GM23338 (cell line): ENCODE data around the gene CACNA1H.

Experiments used
- CREB1 ChIP-seq: fragments of 250-450 bp; sonication (Bioruptor Pico); IDR thresholded peaks from 2 replicates; pipeline ENCODE4 v1.5.0; 2020; ENCODE audit warnings: low read depth, mild to moderate bottlenecking, moderate library complexity
- EZH2 ChIP-seq: fragments of 200-600 bp; sonication (generic); IDR thresholded peaks from one replicate; pipeline ENCODE4 v1.8.0; 2017; ENCODE audit warnings: antibody characterized with exemption, mild to moderate bottlenecking, low read depth; ENCODE audit not compliant: unreplicated experiment
- EZH2phosphoT487 ChIP-seq: fragments of 200-600 bp; sonication (generic); IDR thresholded peaks from one replicate; pipeline ENCODE4 v1.8.1; 2018; ENCODE audit warnings: antibody characterized with exemption; ENCODE audit not compliant: unreplicated experiment
- JUNB ChIP-seq: IDR thresholded peaks from one replicate; pipeline ENCODE4 v1.6.1; 2016; ENCODE audit warnings: antibody characterized with exemption; ENCODE audit not compliant: unreplicated experiment
- TF ChIP-seq, protein P1 (sequence below): IDR thresholded peaks from 2 replicates; pipeline ENCODE4 v1.6.1; 2016; ENCODE audit warnings: antibody characterized with exemption
- TF ChIP-seq, protein P2 (sequence below), 2 experiments: fragments of 200-600 bp in 1 of 2; sonication (generic) in 1 of 2; conservative IDR thresholded peaks; 2 replicates each; pipeline versions ENCODE4 v1.5.1 to v1.6.1; 2016 to 2017; ENCODE audit warnings: antibody characterized with exemption in 2 of 2, low read depth in 2 of 2, mild to moderate bottlenecking in 2 of 2, moderate library complexity in 1 of 2

DNA sequence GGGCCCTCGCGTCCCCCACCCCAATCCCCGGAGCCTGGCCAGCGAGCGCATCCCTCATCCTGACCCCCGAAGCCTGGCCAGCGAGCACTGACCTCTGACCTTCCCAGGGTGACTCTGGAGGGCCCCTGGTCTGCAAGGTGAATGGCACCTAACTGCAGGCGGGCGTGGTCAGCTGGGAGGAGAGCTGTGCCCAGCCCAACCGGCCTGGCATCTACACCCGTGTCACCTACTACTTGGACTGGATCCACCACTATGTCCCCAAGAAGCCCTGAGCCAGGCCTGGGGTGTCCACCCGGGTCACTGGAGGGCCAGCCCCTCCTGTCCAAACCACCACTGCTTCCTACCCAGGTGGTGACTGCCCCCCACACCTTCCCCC lies 105.3 kb downstream of the CACNA1H start:
- no peak for TF ChIP-seq JUNB
- TF ChIP-seq, protein P1, sequence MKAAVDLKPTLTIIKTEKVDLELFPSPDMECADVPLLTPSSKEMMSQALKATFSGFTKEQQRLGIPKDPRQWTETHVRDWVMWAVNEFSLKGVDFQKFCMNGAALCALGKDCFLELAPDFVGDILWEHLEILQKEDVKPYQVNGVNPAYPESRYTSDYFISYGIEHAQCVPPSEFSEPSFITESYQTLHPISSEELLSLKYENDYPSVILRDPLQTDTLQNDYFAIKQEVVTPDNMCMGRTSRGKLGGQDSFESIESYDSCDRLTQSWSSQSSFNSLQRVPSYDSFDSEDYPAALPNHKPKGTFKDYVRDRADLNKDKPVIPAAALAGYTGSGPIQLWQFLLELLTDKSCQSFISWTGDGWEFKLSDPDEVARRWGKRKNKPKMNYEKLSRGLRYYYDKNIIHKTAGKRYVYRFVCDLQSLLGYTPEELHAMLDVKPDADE = no peak
- no peak for TF ChIP-seq CREB1 (CRISPR knock-in tag)
- TF ChIP-seq, protein P2, sequence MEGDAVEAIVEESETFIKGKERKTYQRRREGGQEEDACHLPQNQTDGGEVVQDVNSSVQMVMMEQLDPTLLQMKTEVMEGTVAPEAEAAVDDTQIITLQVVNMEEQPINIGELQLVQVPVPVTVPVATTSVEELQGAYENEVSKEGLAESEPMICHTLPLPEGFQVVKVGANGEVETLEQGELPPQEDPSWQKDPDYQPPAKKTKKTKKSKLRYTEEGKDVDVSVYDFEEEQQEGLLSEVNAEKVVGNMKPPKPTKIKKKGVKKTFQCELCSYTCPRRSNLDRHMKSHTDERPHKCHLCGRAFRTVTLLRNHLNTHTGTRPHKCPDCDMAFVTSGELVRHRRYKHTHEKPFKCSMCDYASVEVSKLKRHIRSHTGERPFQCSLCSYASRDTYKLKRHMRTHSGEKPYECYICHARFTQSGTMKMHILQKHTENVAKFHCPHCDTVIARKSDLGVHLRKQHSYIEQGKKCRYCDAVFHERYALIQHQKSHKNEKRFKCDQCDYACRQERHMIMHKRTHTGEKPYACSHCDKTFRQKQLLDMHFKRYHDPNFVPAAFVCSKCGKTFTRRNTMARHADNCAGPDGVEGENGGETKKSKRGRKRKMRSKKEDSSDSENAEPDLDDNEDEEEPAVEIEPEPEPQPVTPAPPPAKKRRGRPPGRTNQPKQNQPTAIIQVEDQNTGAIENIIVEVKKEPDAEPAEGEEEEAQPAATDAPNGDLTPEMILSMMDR (conservative IDR thresholded peaks at IDR 0.05; ENCODE audit: low read depth in 2 of 2) = no peak
- no peak for TF ChIP-seq EZH2phosphoT487
- TF ChIP-seq EZH2 = no peak
